ENCODE measurements around the gene WDR44. TPM values are rescaled to one million over a fixed set of nuclear protein-coding genes. Genes with fewer than 3 reads are reported as not detected.

Gene WDR44
- total RNA-seq, 1 donor from 2014 or later = 18.9 TPM

- intact Hi-C loops (cut with DNase I) = no loop called here
- DNase-seq (ENCODE audit: low spot score) (no peak), ATAC-seq (no peak)
Measured at GRCh38 chrX:118499295-118499694, 153.4 kb downstream of the WDR44 start.

Small RNAs within 50 kb of the gene (microRNA-seq; reads per million reads assigned to microRNA genes)
- gene MIR1277 = 111 reads per million, percentile 57 among the genes with 10 or more reads in this experiment

Other genes starting within 250 kb of the WDR44 start
- 8.4 TPM for gene KLHL13, start 229.3 kb upstream of the WDR44 start, total RNA-seq
- gene DOCK11, start 149.7 kb downstream of the WDR44 start, total RNA-seq = 39.5 TPM